HG02870 (cell line): ENCODE data around the gene VAX1.

Experiments
- ATAC-seq: cut with Tn5 transposase; IDR thresholded peaks from one replicate; pipeline ENCODE4 v1.9.1; 2021; ENCODE audit warnings: mild to moderate bottlenecking, moderate library complexity; ENCODE audit not compliant: unreplicated experiment

The VAX1 gene

DNA sequence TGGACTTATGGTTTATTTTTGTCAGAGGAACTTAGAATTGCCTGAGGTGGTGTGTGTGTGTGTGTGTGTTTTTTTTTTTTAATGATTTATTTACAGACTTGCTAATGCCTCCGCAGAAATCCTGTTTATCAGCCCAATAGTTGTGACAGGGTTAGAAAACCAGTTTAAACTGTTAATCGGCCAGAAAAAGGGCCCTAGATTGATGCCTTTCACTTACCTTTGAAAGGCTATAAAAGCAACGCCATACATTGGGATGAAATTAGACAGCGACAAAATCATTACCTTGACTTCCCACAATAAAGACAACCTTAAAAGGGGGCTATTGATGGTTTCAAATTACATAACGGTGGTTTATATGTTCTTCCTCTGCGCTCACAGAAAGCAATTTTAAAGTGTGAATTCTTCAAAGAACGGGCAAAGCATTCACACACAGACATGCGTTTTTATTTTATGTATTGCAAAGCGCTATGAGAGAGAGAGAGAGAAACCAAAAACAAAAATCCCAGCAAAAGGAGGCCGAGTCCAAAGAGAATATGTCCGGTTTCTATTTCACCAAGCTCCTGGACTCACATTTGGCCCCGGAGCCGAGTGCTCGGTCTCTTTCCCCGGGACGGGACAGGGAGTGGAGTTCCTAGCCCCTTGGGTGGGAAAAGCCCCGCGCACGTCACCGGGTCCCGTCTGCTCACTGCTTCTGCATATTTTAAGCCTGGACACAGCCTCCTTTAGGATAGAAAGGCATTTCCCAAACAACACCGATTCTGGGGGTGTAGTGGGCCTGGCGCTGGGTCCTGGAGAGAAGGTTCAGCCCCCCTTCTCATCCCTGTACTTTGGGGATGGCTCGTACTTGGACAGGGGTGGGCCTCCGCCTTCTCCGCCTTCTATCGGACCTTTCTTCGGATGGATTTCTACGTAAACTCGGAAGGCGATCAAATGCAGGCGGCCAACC, 26.8 kb upstream of the VAX1 start:
- ATAC-seq: no peak

DNA sequence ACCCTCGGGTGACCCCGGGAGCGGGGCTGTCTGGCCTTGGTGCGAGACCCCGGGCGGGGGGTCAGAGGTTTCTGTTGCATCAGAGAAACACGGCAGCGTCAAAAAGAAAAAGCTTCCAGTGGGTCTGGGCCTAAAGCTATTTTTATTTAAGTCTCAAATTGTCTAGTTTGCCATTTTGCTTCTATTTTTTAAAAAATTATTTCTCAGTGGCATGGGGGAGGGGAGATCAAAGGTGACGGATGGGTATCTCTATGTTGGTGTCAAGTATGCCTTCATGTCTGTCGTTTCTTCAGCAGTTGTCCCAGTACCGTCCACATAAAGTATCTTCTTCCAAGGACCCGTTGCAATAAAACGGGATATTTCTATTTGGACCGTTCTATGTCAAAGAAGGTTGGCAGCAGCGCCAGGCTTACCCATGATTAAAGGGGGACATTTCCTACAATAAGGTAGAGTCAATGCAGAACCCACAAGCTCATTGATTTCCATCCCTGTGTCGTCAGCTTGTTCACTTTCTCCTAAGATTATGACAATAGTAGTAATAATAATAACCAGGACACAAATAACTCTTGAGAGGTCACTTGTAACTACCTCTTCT, 26.0 kb upstream of the VAX1 start:
- ATAC-seq: no peak

DNA sequence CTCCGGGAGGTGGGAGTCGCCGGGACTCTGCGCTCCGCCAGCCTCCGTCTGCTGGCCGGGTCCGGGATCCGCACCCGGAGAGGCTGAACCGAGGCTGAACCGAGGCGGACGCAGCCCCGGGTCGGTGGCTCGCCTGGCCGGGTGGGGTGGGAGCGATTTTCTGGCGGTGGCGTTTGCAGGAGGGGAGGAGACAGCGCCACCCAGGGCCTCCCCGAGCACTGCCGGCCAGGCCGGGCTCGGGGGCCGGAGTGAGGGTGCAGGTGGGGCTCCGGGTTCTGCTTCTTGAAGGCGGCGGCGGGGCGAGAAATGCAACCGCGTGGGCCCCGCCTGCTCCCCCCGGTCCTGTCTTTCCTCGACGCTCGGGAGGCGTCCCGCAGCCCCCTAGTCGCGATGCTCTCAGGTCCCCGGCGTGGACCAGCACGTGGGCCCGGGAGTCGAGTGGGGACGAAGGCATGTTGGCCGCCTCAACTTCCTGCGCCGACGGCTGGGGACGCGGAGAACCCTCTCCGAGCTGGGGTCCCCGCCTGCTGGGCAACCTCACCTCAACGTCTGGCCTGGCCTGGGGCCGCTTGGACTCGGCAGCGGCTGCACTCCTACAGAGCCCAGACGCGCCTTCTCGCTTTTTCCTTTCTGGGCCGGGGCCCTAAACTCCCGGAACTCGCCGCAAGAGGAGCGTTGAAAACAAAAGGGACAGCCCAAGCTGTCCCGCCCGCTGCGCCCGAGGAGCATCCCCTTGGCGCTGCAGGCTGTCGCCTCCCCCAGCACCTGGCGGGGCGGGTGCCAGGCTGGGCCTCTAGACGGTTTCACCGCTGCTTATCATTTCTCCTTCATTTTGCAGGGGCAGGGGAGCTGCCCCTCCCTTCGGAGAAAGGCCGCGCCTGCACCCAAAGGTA, 25.2 kb upstream of the VAX1 start:
- no peak for ATAC-seq

DNA sequence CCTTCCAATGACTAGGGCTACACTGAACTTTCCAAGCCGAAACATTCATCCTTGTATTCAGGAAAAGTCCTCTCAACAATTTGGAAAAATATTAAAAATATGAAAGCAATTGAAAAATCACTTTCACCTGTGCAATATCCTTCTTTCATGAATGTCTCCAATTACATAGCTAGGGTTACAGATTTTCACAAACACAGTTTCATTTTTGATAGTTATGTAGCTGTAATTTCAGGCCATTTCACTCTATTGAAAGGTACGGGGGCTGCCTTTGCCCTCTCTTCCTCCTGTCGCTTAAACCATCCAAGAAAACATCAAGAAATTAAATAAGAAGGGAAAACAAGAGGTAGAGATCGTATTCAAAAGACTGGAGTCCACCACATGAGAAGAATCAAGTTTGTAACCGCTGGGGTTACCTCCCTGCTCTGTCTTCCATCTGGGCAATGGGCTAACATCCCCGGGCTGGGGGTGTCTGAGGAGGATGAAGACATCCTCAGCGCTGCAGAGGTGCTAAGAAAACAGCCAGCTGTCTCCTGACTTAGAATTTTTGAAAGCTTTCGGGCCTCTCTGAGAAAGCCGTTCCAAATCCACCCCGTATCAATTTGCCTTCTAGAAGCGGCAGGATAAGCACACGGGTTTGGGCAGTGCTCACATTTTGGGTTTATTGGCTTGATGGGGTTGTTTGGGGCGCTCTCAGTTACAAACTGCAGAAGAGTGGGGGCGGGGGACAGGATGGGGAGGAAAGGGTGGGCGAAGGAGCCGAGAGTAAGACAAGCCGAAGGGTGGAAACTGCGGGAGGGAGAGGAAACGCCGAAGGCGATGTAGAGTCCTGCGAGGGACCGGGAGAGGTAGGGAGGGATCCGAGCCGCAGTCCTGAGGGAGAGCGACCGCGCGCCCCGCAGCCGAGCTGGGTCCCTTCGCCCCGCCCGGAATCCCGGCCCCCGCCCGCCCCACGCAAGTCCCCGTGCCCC, 24.3 kb upstream of the VAX1 start:
- no peak for ATAC-seq

DNA sequence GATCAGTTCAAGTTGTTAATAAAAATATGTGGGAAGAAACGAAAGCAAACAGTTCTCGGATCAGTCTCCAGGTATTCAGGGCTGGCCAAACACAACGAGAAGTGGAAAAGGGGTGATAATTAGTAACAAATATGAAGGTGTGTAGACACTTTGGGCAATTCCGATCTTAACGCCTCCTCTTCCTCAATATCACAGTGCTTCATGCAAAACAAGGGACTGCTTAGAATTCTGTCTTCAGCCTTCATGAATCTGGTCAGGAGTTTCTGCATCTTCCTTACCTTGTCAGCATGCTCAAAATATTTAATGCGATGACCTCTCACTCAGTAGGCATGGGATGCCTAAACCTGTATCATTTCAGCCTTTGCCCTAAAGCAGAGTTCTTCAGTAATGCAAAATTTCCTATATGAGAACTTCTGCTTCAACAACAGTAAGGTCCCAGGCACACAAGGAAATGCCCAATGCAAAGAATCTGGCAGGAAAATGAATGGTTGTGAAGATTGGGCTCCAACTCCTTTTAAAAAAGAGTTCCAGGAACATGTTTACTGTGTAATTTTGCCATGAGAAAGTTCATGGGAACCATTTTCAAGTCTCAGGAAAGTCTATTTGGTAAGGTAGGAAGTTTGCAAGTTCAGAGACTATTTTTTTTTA, 23.4 kb upstream of the VAX1 start:
- no peak for ATAC-seq

DNA sequence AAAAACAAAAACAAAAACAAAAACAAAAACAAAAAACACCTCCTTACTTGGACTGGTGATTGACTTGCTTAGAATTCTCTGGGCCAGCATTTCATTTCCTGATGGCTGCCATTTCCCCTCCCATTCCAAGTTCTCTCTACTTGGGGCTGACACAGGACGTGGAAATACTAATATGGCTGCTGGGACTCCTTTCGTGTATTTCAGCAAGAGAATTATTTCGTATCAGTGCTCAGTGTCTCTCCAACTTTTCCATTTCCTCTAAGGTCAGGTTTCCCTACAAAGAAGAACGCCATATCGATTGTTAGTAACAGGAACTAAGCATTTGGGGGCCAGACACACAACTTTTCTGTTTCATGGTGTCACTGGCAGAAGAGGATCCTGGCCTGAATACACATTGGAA, 22.5 kb upstream of the VAX1 start:
- ATAC-seq: no peak

DNA sequence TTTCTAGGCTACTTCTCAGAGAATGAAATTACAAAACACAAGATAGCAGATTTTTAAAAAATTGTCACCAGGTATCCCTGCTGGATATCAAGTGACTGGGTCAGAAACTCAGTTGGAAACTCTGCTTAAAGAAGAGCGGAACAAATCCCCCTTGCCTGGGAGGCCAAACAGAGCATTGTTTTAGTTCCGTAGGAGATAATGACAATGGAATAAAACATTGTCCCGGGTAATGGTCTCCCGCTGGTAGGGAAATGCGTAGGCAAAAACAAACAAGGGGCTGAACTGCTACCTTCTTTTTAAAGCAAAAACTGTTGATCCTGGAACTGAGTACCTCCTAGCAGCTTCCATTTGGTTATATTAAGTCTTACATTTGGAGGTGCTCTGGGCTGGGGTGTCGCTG, 21.3 kb upstream of the VAX1 start:
- ATAC-seq: no peak

DNA sequence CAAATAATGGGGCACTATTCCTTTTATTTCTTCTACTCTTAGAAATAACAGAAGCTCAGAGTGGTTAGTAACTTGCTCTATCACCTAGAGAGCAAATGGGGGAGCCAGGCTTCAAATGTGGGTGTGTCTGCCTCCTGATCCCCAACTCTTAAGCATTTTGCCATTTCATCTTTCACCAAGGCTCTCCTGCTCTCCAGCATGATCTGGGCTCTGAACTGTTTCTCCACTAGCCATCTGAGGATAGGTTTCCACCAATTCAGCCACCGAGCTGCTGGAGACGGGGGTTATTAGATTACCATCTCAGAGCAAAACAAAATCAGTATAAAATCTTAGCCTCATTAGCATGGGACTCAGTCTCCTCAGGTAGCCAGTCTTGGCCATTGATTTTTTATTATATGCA, 20.2 kb upstream of the VAX1 start:
- no peak for ATAC-seq

DNA sequence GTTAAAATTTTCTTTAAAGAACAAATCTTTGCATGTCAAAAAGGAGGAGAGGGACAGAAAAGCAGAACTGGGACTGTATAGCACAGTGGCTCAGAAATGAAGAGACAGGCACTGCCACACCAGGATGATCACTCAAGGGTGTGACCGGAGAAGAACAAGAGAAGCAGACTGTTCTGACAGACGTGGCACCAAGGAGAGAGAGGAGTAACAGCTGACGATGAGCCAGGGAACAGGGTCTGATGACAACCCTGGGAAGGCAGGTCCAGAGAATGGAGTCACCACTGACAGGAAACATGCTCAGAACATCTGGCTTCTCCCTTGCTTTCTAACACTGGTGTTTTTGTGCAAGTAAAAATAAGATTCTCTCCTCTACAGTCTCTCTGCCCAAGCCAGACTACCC, 14.6 kb upstream of the VAX1 start:
- ATAC-seq: no peak

DNA sequence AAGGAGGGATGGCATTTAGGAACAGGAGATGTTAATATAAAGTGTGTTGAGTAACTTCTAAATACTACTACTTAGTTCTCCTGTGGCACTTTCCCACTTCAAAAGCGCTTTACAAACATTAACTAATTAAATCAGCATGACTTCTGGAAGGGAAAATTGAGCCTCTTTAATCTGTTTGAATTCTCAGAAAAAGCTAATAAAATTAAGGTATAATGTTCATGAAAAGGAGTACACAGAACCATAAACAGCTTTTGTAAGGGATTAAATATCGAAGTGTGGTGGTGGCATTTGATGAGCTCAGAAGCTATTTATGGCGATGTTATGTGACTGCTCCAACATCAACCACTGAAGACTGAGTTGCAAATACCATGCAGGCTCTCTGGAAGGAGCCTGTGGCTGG, 10.2 kb upstream of the VAX1 start:
- ATAC-seq: no peak

DNA sequence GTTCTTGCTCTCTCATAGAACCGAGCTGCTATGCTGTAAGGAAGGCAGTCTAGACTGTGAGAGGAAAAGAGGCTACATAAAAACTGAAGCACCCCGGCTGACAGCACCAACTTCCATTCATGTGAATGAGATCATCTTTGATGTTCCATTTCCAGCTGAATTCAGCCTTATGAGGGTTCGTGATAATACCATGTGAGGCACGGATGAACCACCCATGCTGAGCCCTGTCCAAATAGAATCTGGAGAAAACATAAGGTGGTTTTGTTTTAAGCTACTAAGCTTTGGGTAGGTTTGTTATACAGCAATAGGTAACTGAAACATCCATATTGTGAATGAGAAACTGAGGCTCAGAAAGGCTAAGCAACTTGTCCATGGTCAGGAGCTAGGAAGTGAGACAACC, 6.9 kb upstream of the VAX1 start:
- ATAC-seq: no peak

DNA sequence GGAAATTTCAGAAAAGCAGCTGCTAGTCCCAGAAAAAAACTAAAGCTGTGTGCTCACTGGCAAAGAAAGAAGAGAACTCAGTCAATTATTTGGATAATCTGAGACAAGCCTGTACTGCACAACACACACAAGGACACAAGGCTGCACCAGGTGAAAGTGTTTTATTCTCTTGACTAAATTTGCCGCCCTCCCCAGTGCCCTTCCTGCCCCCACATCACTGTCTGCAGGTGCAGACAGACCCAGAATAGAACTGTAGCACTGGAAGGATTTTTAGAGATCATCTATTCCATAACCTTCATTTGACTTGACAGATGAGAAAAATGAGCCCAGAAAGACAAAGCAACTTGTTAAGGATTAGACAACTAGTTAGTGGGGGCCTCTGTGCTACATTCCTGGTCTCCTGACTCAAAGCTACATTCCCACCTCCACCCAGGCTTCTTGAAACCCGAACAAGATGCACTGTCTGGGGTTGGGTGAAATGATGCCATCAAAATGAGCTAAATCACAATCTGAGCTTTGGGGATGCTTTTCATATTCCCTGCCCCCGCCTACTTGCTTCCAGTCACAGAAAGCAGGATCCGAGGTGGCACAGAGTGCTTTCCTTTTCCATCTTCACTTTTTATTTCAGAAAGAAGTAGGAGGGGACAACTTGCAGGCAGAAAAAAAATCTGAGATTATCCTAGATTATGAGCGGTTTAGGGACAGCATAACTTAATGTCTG, 5.2 kb upstream of the VAX1 start:
- ATAC-seq: no peak

DNA sequence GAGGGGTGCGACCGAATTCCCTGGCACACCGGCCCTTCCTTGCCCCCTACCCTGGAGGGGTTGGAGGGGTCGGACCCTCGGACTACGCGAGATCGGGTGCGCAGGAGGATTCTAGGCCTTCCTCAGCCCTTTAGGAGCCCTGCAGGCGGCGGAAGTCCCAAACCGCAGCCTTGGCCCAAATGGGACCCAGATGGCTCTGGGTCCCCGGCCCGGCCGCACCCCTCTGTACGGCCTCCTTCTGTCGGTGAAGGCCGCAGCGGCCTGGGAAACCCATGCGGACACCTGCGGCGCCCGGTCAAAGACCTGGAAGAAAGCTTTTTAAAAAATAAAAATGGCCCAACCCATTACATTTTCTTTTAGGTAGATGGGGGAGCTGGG, 2.4 kb upstream of the VAX1 start:
- ATAC-seq: no peak

DNA sequence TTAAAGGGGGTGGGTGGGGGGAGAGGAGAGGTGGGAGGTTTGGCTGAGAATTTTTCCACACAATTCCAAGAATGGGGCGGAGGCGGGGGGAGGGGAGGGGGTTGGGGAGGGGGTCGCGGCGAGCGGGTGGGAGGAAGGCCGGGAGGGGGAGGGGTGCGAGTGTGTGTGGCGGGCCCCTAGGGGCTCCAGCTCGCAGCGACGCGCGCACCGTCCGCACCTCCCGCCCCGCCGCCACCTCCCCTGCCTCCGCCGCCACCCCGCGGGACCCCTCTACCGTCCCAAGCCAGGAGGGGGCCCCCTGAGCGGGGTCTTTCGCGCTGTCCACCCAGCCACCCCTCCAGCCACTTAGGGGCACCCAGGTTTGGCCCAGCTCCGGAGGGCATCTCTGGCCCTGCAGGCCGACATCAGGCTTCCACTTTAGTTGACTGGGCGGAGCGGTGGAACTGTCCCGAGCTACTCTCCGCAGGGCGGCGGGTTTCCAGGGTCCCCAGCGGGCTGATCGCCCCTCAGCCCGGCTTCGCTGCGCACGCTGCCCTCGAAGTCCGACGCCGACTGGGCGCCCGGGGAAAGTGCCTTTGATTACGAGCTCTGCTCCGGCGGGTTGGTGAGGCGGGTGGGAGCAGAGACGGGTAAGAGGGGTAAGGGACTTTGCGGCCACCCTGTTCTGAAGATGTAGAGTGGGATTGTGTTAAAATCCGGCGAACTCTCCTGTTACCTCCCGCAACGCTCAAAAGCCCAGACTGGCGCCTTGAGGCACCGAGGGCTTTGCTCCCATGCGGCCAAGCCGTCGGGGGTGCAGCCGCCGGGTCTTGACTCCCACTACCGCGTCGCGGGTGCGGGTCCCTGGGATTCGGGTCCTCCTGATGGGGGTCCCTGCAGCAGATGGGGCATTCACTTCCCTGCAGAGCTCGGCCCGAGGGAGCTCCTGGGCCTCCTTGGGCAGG, 1.8 kb upstream of the VAX1 start:
- no peak for ATAC-seq

DNA sequence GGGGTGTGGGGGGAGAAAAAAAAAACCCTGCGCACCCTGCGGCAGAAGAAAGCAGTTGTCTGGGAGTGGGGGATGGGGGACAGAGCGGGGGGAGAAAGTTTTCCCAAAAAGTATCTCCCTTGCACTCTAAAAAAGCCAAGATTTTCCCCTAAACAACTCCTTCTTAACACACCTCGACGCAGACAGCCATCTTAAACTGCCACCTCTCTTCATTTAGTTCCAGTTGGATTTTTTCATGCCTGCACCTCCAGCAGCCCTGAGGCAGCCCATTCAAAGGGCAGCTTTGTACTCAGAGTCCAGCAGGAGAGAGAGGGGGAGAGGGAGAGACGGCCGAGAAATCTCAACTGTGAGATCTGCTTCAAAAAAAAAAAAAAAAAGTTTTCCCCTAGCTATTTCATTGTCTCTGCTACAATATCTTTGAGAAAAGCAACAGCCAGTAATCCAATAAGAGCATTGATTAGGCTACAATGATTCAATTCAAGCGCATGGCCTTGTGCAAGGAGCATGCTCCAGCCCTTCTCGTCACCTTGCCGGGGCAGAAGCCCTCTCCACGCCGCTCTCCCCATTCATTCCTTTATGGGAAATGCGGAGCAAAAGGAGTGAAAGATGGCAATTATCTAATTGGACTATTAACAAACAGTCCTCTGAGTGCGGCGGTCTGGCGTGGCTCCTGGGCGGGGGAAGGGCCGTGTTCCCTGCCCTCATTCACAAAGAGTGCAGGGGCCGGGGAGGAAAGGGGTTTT, 939 bp upstream of the VAX1 start:
- ATAC-seq: no peak

DNA sequence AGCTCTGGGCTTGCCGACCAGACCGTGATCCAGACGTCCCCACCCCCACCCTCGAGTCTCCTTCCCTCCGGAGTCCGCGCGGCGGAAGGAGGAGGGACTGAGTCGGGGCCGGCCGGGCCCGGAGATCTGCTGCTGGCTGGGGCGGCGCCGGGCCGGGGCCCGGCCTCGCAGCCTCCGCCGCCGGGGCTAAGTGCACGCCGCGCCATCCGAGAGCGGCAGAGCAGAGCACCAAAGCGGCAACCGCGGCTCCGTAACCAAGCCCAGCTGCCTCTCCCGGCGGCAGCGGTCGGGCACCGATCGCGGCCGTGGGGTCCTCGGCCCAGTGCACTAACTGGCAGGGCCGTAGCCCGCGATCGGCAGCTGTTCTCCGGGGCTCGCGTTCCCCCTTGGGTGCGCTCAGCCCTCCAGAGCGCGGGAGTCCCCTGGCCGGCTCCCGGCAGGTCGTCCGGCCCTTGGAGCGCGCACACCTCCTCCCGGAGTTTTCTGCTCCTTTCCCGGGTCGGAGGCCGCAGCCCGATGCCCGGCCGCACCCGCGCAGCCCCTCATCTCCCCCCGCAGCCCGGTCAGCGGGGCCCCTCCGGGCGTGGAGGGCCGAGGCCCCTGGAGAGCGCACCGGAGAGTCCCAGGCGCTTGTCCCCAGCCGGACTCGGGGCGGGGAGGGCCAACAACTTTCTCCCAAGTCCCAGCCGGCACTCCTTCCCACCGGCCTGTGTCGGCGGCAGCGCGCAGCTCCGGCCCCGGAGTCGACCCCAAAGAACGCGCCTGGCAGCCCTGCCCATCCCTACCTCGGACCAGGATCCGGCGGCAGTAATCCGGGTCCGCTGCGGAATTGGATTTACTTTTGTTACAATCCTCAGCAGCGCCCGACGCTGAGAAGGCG, 799 bp downstream of the VAX1 start:
- no peak for ATAC-seq
